ENCODE results near the gene ANO10. TPM values are rescaled to one million over a fixed set of nuclear protein-coding genes. Genes with fewer than 3 reads are reported as not detected.

ANO10 gene
- polyA plus RNA-seq, 1 donor from 2014 or later, result 11.1 TPM

GRCh38 chr3:43640681-43641080 is 18.9 kb upstream of the ANO10 start:
- H3K4me3 ChIP-seq (ENCODE audit: low read length), result no peak overlapping the region
- H2AFZ ChIP-seq (ENCODE audit: low read depth, low read length), result no peak overlapping the region
- no peaks in the 10 kb centered on the region for H3K9me3 ChIP-seq (ENCODE audit: low read length)
- no peaks in the 10 kb centered on the region for H4K20me1 ChIP-seq (ENCODE audit: insufficient read depth)
- no peaks in the 10 kb centered on the region for H3K79me2 ChIP-seq (replicated peaks; ENCODE audit: insufficient read depth, low read length)
- H3K36me3 ChIP-seq (ENCODE audit: insufficient read depth, low read length), result no peaks in the 10 kb centered on the region
- H3K27ac ChIP-seq (ENCODE audit: low read length), result no peak overlapping the region
- TF ChIP-seq RAD21 (conservative IDR thresholded peaks at IDR 0.05), result no peak
- H3K9me2 ChIP-seq (ENCODE audit: insufficient read depth, low read length), result no peaks in the 10 kb centered on the region
- H3K9ac ChIP-seq (ENCODE audit: low read length), result no peak overlapping the region
- no peak overlapping the region for H3K4me2 ChIP-seq (ENCODE audit: low read length)
- H3F3A ChIP-seq (ENCODE audit: insufficient read depth, low read length, poor library complexity, severe bottlenecking), result no peaks in the 10 kb centered on the region
- no peaks in the 10 kb centered on the region for H3K27me3 ChIP-seq (ENCODE audit: insufficient read depth, low read depth, low read length)

GRCh38 chr3:43638594-43639447 is 17.0 kb upstream of the ANO10 start:
- H3K9ac ChIP-seq (ENCODE audit: low read length), result no peak overlapping the region
- no peak overlapping the region for H3K4me2 ChIP-seq (ENCODE audit: low read length)
- no peaks in the 10 kb centered on the region for H3K79me2 ChIP-seq (replicated peaks; ENCODE audit: insufficient read depth, low read length)
- no peak overlapping the region for H3K27ac ChIP-seq (ENCODE audit: low read length)
- H2AFZ ChIP-seq (ENCODE audit: low read depth, low read length), result no peak overlapping the region
- no peak for TF ChIP-seq SMC3 (conservative IDR thresholded peaks at IDR 0.05; ENCODE audit: poor library complexity)
- no peak for TF ChIP-seq RAD21 (conservative IDR thresholded peaks at IDR 0.05)
- no peak for TF ChIP-seq EZH2 (IDR thresholded peaks at IDR 0.05; ENCODE audit: borderline replicate concordance, insufficient read depth, low read length, poor library complexity, severe bottlenecking)
- H3K9me3 ChIP-seq (ENCODE audit: low read length), result no peaks in the 10 kb centered on the region
- H4K20me1 ChIP-seq (ENCODE audit: insufficient read depth), result no peaks in the 10 kb centered on the region
- H3F3A ChIP-seq (ENCODE audit: insufficient read depth, low read length, poor library complexity, severe bottlenecking), result no peaks in the 10 kb centered on the region
- H3K27me3 ChIP-seq (ENCODE audit: insufficient read depth, low read depth, low read length), result no peaks in the 10 kb centered on the region
- H3K9me2 ChIP-seq (ENCODE audit: insufficient read depth, low read length), result no peaks in the 10 kb centered on the region
- H3K36me3 ChIP-seq (ENCODE audit: insufficient read depth, low read length), result no peaks in the 10 kb centered on the region
- H3K4me3 ChIP-seq (ENCODE audit: low read length), result no peak overlapping the region

GRCh38 chr3:43637702-43638101 is 15.9 kb upstream of the ANO10 start:
- no peak for TF ChIP-seq MXI1 (conservative IDR thresholded peaks at IDR 0.05; ENCODE audit: poor library complexity, severe bottlenecking)
- Histone ChIP-seq H4K20me1 (ENCODE audit: insufficient read depth) (no peaks in the 10 kb centered on the region), H3F3A (ENCODE audit: insufficient read depth, low read length, poor library complexity, severe bottlenecking) (no peaks in the 10 kb centered on the region), H3K27me3 (ENCODE audit: insufficient read depth, low read depth, low read length) (no peaks in the 10 kb centered on the region), H3K79me2 (replicated peaks; ENCODE audit: insufficient read depth, low read length) (no peaks in the 10 kb centered on the region), H3K9me3 (ENCODE audit: low read length) (no peaks in the 10 kb centered on the region), H3K4me2 (ENCODE audit: low read length) (no peak overlapping the region), H2AFZ (ENCODE audit: low read depth, low read length) (no peak overlapping the region), H3K4me3 (ENCODE audit: low read length) (no peak overlapping the region), H3K9ac (ENCODE audit: low read length) (no peak overlapping the region), H3K9me2 (ENCODE audit: insufficient read depth, low read length) (no peaks in the 10 kb centered on the region), H3K27ac (ENCODE audit: low read length) (no peak overlapping the region), H3K36me3 (ENCODE audit: insufficient read depth, low read length) (no peaks in the 10 kb centered on the region)

GRCh38 chr3:43632986-43633385 is 11.2 kb upstream of the ANO10 start:
- no peaks in the 10 kb centered on the region for H3K9me2 ChIP-seq (ENCODE audit: insufficient read depth, low read length)
- no peaks in the 10 kb centered on the region for H3K9me3 ChIP-seq (ENCODE audit: low read length)
- H3F3A ChIP-seq (ENCODE audit: insufficient read depth, low read length, poor library complexity, severe bottlenecking), result no peaks in the 10 kb centered on the region
- no peaks in the 10 kb centered on the region for H3K36me3 ChIP-seq (ENCODE audit: insufficient read depth, low read length)
- H3K27ac ChIP-seq (ENCODE audit: low read length), result no peak overlapping the region
- no peak overlapping the region for H2AFZ ChIP-seq (ENCODE audit: low read depth, low read length)
- H3K4me2 ChIP-seq (ENCODE audit: low read length), result no peak overlapping the region
- TF ChIP-seq RAD21 (conservative IDR thresholded peaks at IDR 0.05) (no peak), TAF1 (IDR thresholded peaks at IDR 0.05; ENCODE audit: low read depth) (no peak)
- no peak overlapping the region for H3K4me3 ChIP-seq (ENCODE audit: low read length)
- no peaks in the 10 kb centered on the region for H4K20me1 ChIP-seq (ENCODE audit: insufficient read depth)
- H3K27me3 ChIP-seq (ENCODE audit: insufficient read depth, low read depth, low read length), result no peaks in the 10 kb centered on the region
- H3K9ac ChIP-seq (ENCODE audit: low read length), result no peak overlapping the region
- no peaks in the 10 kb centered on the region for H3K79me2 ChIP-seq (replicated peaks; ENCODE audit: insufficient read depth, low read length)

Measured in neural cell (in vitro differentiated cells).